Type B pancreatic cell (in vitro differentiated cells): ENCODE measurements around the gene WDFY4. TPM values are rescaled to one million over a fixed set of nuclear protein-coding genes. Genes with fewer than 3 reads are reported as not detected.

Experiments
- DNase-seq: peaks from one replicate; pipeline ENCODE4 v3.0.0; 2021; ENCODE audit warnings: mixed read lengths; ENCODE audit not compliant: unreplicated experiment; ENCODE audit errors: extremely low spot score
- H3K27ac Mint-ChIP-seq: 2 replicates; pipeline ENCODE4 v1.8.0; 2021; ENCODE audit warnings: mild to moderate bottlenecking, mixed read lengths
- H3K27me3 Mint-ChIP-seq: 2 replicates; pipeline ENCODE4 v1.8.0; 2021; ENCODE audit warnings: mixed read lengths
- H3K36me3 Mint-ChIP-seq: 2 replicates; pipeline ENCODE4 v1.8.0; 2021; ENCODE audit warnings: mixed read lengths
- H3K4me1 Mint-ChIP-seq: one replicate; pipeline ENCODE4 v1.8.0; 2021; ENCODE audit warnings: mixed read lengths; ENCODE audit not compliant: unreplicated experiment
- H3K4me3 Mint-ChIP-seq: 2 replicates; pipeline ENCODE4 v1.8.0; 2021; ENCODE audit warnings: mild to moderate bottlenecking, mixed read lengths
- H3K9me3 Mint-ChIP-seq: 2 replicates; pipeline ENCODE4 v1.8.0; 2021; ENCODE audit warnings: mixed read lengths
- CTCF ChIP-seq: fragments of 200-600 bp; sonication (generic); conservative IDR thresholded peaks from 2 replicates; pipeline ENCODE4 v1.5.0; 2021; ENCODE audit warnings: antibody characterized with exemption, mild to moderate bottlenecking
- total RNA-seq: library from RNA; stranded (reverse); gene quantifications from 2 replicates; pipeline ENCODE4 v1.2.1, GENCODE V29; 2021; ENCODE audit warnings: low replicate concordance

The WDFY4 gene
- total RNA-seq, 1 donor from 2014 or later = 0.05 TPM

- Mint-ChIP-seq H3K36me3 (no peaks in the 10 kb centered on the region), H3K27ac (no peak overlapping the region), H3K4me1 (no peaks in the 10 kb centered on the region), H3K27me3 (peaks cover 19% of the 10 kb centered on the region), H3K4me3 (no peak overlapping the region), H3K9me3 (no peaks in the 10 kb centered on the region)
- DNase-seq = peak; percentile 37
- no peak for TF ChIP-seq CTCF
Measured at GRCh38 chr10:48779546-48780152, 95.0 kb downstream of the WDFY4 start.

GRCh38 chr10:48780341-48780740, 95.7 kb downstream of the WDFY4 start:
- H3K36me3 Mint-ChIP-seq = no peaks in the 10 kb centered on the region
- H3K4me3 Mint-ChIP-seq = no peak overlapping the region
- peak; percentile 52 for DNase-seq
- TF ChIP-seq CTCF = no peak
- no peaks in the 10 kb centered on the region for H3K4me1 Mint-ChIP-seq
- no peak overlapping the region for H3K27ac Mint-ChIP-seq
- H3K27me3 Mint-ChIP-seq = peaks cover 22% of the 10 kb centered on the region
- H3K9me3 Mint-ChIP-seq = no peaks in the 10 kb centered on the region

GRCh38 chr10:48782386-48782785, 97.7 kb downstream of the WDFY4 start:
- H3K36me3 Mint-ChIP-seq = no peaks in the 10 kb centered on the region
- no peak for DNase-seq
- TF ChIP-seq CTCF = no peak
- H3K27ac Mint-ChIP-seq = no peak overlapping the region
- no peaks in the 10 kb centered on the region for H3K4me1 Mint-ChIP-seq
- H3K9me3 Mint-ChIP-seq = no peaks in the 10 kb centered on the region
- H3K27me3 Mint-ChIP-seq = peaks cover 18% of the 10 kb centered on the region
- no peak overlapping the region for H3K4me3 Mint-ChIP-seq

- Mint-ChIP-seq H3K36me3 (no peaks in the 10 kb centered on the region), H3K27ac (no peak overlapping the region), H3K4me3 (no peak overlapping the region), H3K9me3 (no peaks in the 10 kb centered on the region), H3K27me3 (peaks cover 24% of the 10 kb centered on the region), H3K4me1 (no peaks in the 10 kb centered on the region)
- no peak for TF ChIP-seq CTCF
- no peak for DNase-seq
Measured at GRCh38 chr10:48784031-48784430, 99.4 kb downstream of the WDFY4 start.

GRCh38 chr10:48785796-48786195, 101.1 kb downstream of the WDFY4 start:
- no peak for TF ChIP-seq CTCF
- Mint-ChIP-seq H3K27me3 (peaks cover 29% of the 10 kb centered on the region), H3K4me3 (no peak overlapping the region), H3K4me1 (no peaks in the 10 kb centered on the region), H3K27ac (no peak overlapping the region), H3K36me3 (no peaks in the 10 kb centered on the region), H3K9me3 (no peaks in the 10 kb centered on the region)
- no peak for DNase-seq
